SK-N-SH treated with all-trans-retinoic acid at 6 μM for 48 hours (cell line): ENCODE data around the gene ADAMTS17.

Experiments
- ATAC-seq: fragments of 200-7000 bp; cut with Tn5 transposase; 3 replicates; pipeline ENCODE4 v1.9.1; 2020; ENCODE audit warnings: mild to moderate bottlenecking, moderate library complexity
- ARNTL ChIP-seq: fragments of 450-650 bp; formaldehyde crosslinking; IDR thresholded peaks from 2 replicates; pipeline ENCODE4 v1.5.0; 2020; ENCODE audit warnings: low read depth, mild to moderate bottlenecking, moderate library complexity, borderline replicate concordance
- BACH2 ChIP-seq: fragments of 250-450 bp; sonication (Bioruptor Pico); IDR thresholded peaks from 2 replicates; pipeline ENCODE4 v1.9.0; 2021; ENCODE audit warnings: mild to moderate bottlenecking, borderline replicate concordance
- CREB5 ChIP-seq: fragments of 250-450 bp; sonication (Bioruptor Pico); IDR thresholded peaks from 2 replicates; pipeline ENCODE4 v1.5.1; 2020; ENCODE audit warnings: low read depth, mild to moderate bottlenecking, moderate library complexity
- CSRNP3 ChIP-seq: fragments of 250-450 bp; sonication (Bioruptor Pico); IDR thresholded peaks from 2 replicates; pipeline ENCODE4 v1.5.1; 2021; ENCODE audit warnings: mild to moderate bottlenecking, moderate library complexity
- ESRRG ChIP-seq: fragments of 250-450 bp; sonication (Bioruptor Pico); IDR thresholded peaks from 2 replicates; pipeline ENCODE4 v1.6.1; 2021; ENCODE audit warnings: mild to moderate bottlenecking
- GLIS3 ChIP-seq: fragments of 250-450 bp; sonication (Bioruptor Pico); IDR thresholded peaks from 2 replicates; pipeline ENCODE4 v1.5.0; 2020; ENCODE audit warnings: mild to moderate bottlenecking, moderate library complexity
- ISL1 ChIP-seq: fragments of 250-450 bp; sonication (Bioruptor Pico); IDR thresholded peaks from 2 replicates; pipeline ENCODE4 v2.1.2; 2022; ENCODE audit warnings: mild to moderate bottlenecking, moderate library complexity
- OSR1 ChIP-seq: fragments of 250-450 bp; sonication (Bioruptor Pico); IDR thresholded peaks from 2 replicates; pipeline ENCODE4 v1.8.0; 2022; ENCODE audit warnings: moderate library complexity, mild to moderate bottlenecking, inconsistent platforms
- PATZ1 ChIP-seq: fragments of 250-450 bp; sonication (Bioruptor Pico); IDR thresholded peaks from 2 replicates; pipeline ENCODE4 v1.8.0; 2020; ENCODE audit warnings: mild to moderate bottlenecking, moderate library complexity, borderline replicate concordance
- POU6F1 ChIP-seq: fragments of 250-450 bp; sonication (Bioruptor Pico); IDR thresholded peaks from 2 replicates; pipeline ENCODE4 v1.8.0; 2021; ENCODE audit warnings: low read depth, mild to moderate bottlenecking, moderate library complexity, borderline replicate concordance
- PPARA ChIP-seq: fragments of 250-450 bp; sonication (Bioruptor Pico); IDR thresholded peaks from 2 replicates; pipeline ENCODE4 v1.5.0; 2020; ENCODE audit warnings: mild to moderate bottlenecking, borderline replicate concordance
- SNAI2 ChIP-seq: fragments of 250-450 bp; sonication (Bioruptor Pico); IDR thresholded peaks from 2 replicates; pipeline ENCODE4 v1.5.0; 2020; ENCODE audit warnings: mild to moderate bottlenecking, moderate library complexity
- TOX ChIP-seq: fragments of 250-450 bp; sonication (Bioruptor Pico); IDR thresholded peaks from 2 replicates; pipeline ENCODE4 v1.8.0; 2021; ENCODE audit warnings: mild to moderate bottlenecking, moderate library complexity, borderline replicate concordance
- TSHZ2 ChIP-seq: fragments of 250-450 bp; sonication (Bioruptor Pico); IDR thresholded peaks from 2 replicates; pipeline ENCODE4 v1.5.0; 2020; ENCODE audit warnings: mild to moderate bottlenecking, moderate library complexity
- ZFP3 ChIP-seq: fragments of 250-450 bp; sonication (Bioruptor Pico); IDR thresholded peaks from 2 replicates; pipeline ENCODE4 v1.5.0; 2020; ENCODE audit warnings: mild to moderate bottlenecking, moderate library complexity
- ZFP30 ChIP-seq: fragments of 450-650 bp; formaldehyde crosslinking; IDR thresholded peaks from 2 replicates; pipeline ENCODE4 v1.5.0; 2022; ENCODE audit warnings: mild to moderate bottlenecking, moderate library complexity
- ZNF565 ChIP-seq: fragments of 450-650 bp; formaldehyde crosslinking; conservative IDR thresholded peaks from 2 replicates; pipeline ENCODE4 v1.5.0; 2020; ENCODE audit warnings: low read depth, mild to moderate bottlenecking, moderate library complexity
- ZNF70 ChIP-seq: fragments of 450-650 bp; formaldehyde crosslinking; IDR thresholded peaks from 2 replicates; pipeline ENCODE4 v1.5.0; 2020; ENCODE audit warnings: mild to moderate bottlenecking, moderate library complexity
- ZNF8 ChIP-seq: fragments of 450-650 bp; formaldehyde crosslinking; IDR thresholded peaks from 2 replicates; pipeline ENCODE4 v1.5.0; 2020; ENCODE audit warnings: mild to moderate bottlenecking, moderate library complexity

ADAMTS17 gene

GRCh38 chr15:99976000-99976399 lies 365.8 kb downstream of the ADAMTS17 start:
- ATAC-seq, result no peak
- no peak for TF ChIP-seq GLIS3
- no peak for TF ChIP-seq OSR1 (CRISPR knock-in tag)
- TF ChIP-seq SNAI2 (CRISPR knock-in tag), result no peak
- no peak for TF ChIP-seq PATZ1 (CRISPR knock-in tag)
- no peak for TF ChIP-seq TSHZ2 (CRISPR knock-in tag)

- ATAC-seq, result no peak
Measured at GRCh38 chr15:99974246-99974645, 367.5 kb downstream of the ADAMTS17 start.

GRCh38 chr15:99973351-99973750 lies 368.4 kb downstream of the ADAMTS17 start:
- no peak for ATAC-seq
- no peak for TF ChIP-seq PATZ1 (CRISPR knock-in tag)
- TF ChIP-seq ZNF8, result no peak
- no peak for TF ChIP-seq OSR1 (CRISPR knock-in tag)
- TF ChIP-seq CSRNP3 (CRISPR knock-in tag), result no peak
- no peak for TF ChIP-seq ZFP3
- no peak for TF ChIP-seq ZNF565 (CRISPR knock-in tag)
- TF ChIP-seq ZFP30 (CRISPR knock-in tag), result no peak
- no peak for TF ChIP-seq POU6F1 (CRISPR knock-in tag)
- TF ChIP-seq ARNTL (CRISPR knock-in tag), result no peak

More at GRCh38 chr15:99974246-99974645, 367.5 kb downstream of the ADAMTS17 start:
- TF ChIP-seq SNAI2 (CRISPR knock-in tag), result no peak
- TF ChIP-seq ZFP3, result no peak
- no peak for TF ChIP-seq ARNTL (CRISPR knock-in tag)
- TF ChIP-seq TOX (CRISPR knock-in tag), result no peak
- TF ChIP-seq CREB5 (CRISPR knock-in tag), result no peak
- TF ChIP-seq ZNF565 (CRISPR knock-in tag), result no peak
- TF ChIP-seq ISL1, result no peak
- TF ChIP-seq ZNF70 (CRISPR knock-in tag), result no peak
- no peak for TF ChIP-seq OSR1 (CRISPR knock-in tag)
- no peak for TF ChIP-seq PPARA (CRISPR knock-in tag)
- no peak for TF ChIP-seq ZFP30 (CRISPR knock-in tag)
- TF ChIP-seq BACH2, result no peak
- no peak for TF ChIP-seq ESRRG (CRISPR knock-in tag)
- TF ChIP-seq CSRNP3 (CRISPR knock-in tag), result no peak
- TF ChIP-seq GLIS3, result no peak
- TF ChIP-seq POU6F1 (CRISPR knock-in tag), result no peak
